AG09309 (cell line): ENCODE results near the gene ACTRT1.

Experiments used
- DNase-seq: peaks from one replicate; pipeline ENCODE4 v3.0.0-alpha.2; 2010; ENCODE audit warnings: low read depth
- H3K4me3 ChIP-seq: 2 replicates; pipeline ENCODE4 v1.5.1; 2011; ENCODE audit warnings: mild to moderate bottlenecking, low read depth, low read length, moderate library complexity; ENCODE audit not compliant: control insufficient read depth
- CTCF ChIP-seq: IDR thresholded peaks from 2 replicates; pipeline ENCODE4 v1.5.1; 2011; ENCODE audit warnings: mild to moderate bottlenecking, low read depth, low read length, inconsistent platforms; ENCODE audit not compliant: insufficient read depth, control insufficient read depth; ENCODE audit errors: missing control alignments

The ACTRT1 gene

DNA sequence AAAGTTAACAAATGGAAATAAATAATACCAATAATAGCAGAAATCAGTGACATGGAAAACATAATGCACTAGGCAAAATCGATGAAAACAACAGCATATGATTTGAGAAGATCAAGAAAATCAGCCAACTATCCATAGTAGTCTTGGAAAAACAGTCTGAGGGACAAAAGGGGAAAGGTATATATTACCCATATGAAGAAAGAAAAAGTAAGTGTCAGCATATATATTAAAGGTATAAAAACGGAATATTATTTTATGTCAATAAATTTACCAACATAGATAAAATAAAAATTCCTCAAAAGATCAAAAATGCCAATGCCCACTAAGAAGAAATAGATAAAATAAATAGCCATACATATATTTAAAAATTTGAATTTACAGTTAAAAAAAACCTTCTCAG lies 33.0 kb downstream of the ACTRT1 start:
- TF ChIP-seq CTCF: no peak
- DNase-seq: no peak
- H3K4me3 ChIP-seq: no peak overlapping the region

DNA sequence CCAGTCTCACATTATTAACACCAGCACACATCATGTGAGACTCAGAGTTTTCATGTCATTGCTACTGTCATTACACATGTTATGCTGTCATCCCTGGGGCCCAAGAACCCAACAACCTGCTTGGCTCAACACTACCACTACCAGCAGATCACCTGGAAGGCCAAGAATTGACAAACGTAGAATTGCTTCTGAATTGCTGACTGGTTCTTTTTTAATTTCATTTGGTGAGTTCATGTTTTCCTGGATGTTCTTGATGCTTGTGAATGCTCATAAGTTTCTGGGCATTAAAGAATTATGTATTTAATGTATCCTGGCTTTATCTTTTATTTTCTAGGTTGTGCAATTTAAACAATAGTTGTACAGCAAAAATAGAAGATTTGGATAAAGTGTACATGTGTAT lies 40.2 kb downstream of the ACTRT1 start:
- H3K4me3 ChIP-seq: no peak overlapping the region
- no peak for DNase-seq

DNA sequence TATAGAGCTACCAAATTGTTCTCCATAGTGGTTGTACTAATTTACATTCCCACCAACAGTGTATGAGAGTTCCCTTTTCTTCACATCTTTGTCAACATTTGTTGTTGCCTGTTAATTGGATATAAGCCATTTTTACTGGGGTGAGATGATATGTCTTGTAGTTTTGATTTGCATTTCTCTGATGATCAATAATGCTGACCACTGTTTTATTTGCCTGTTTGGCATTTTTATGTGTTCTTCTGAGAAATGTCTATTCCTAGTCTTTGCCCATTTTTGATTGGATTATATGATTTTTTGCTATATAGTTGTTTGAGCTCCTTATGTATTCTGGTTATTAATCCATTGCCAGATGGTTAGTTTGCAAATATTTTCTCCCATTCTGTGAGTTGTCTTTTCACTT lies 44.3 kb downstream of the ACTRT1 start:
- no peak overlapping the region for H3K4me3 ChIP-seq
- DNase-seq: no peak
- no peak for TF ChIP-seq CTCF

More for the DNA sequence above, 40.2 kb downstream of the ACTRT1 start:
- no peak for TF ChIP-seq CTCF
